Measurements from ENCODE around the gene CDKN2C.

Gene CDKN2C

GRCh38 chr1:50966991-50967390 lies 3.1 kb upstream of the CDKN2C start:
- DNase-seq, result no peak

GRCh38 chr1:50967416-50968157 lies 2.5 kb upstream of the CDKN2C start:
- no peak for DNase-seq

GRCh38 chr1:50968158-50968820 lies 1.8 kb upstream of the CDKN2C start:
- DNase-seq, result peak; percentile 92

GRCh38 chr1:50968821-50969610 lies 1.0 kb upstream of the CDKN2C start:
- DNase-seq, result peak; percentile 12

GRCh38 chr1:50970509-50970887 lies 453 bp downstream of the CDKN2C start:
- DNase-seq, result no peak

- DNase-seq, result no peak
Measured at GRCh38 chr1:50970931-50971582, 1.0 kb downstream of the CDKN2C start.

- DNase-seq, result no peak
Measured at GRCh38 chr1:50971748-50972305, 1.8 kb downstream of the CDKN2C start.

- no peak for DNase-seq
Measured at GRCh38 chr1:50972766-50973165, 2.7 kb downstream of the CDKN2C start.

GRCh38 chr1:50973255-50973654 lies 3.2 kb downstream of the CDKN2C start:
- DNase-seq, result no peak

- DNase-seq, result no peak
Measured at GRCh38 chr1:50973875-50974617, 4.0 kb downstream of the CDKN2C start.

GRCh38 chr1:50974618-50974935 lies 4.5 kb downstream of the CDKN2C start:
- DNase-seq, result no peak

GRCh38 chr1:50975436-50975835 lies 5.4 kb downstream of the CDKN2C start:
- DNase-seq, result no peak

GRCh38 chr1:50976111-50976889 lies 6.3 kb downstream of the CDKN2C start:
- no peak for DNase-seq

GRCh38 chr1:50976890-50977574 lies 7.0 kb downstream of the CDKN2C start:
- DNase-seq, result peak; percentile 49

- peak; percentile 46 for DNase-seq
Measured at GRCh38 chr1:50977575-50978143, 7.6 kb downstream of the CDKN2C start.

- DNase-seq, result peak; percentile 41
Measured at GRCh38 chr1:50978144-50978851, 8.3 kb downstream of the CDKN2C start.

- DNase-seq, result no peak
Measured at GRCh38 chr1:50978852-50979781, 9.1 kb downstream of the CDKN2C start.

GRCh38 chr1:50979937-50980336 lies 9.9 kb downstream of the CDKN2C start:
- DNase-seq, result no peak

All from fibroblast of skin of abdomen (primary cell).